ENCODE data around the gene APC. TPM values are rescaled to one million over a fixed set of nuclear protein-coding genes. Genes with fewer than 3 reads are reported as not detected.

APC gene
- total and polyA plus RNA-seq, 2 of the 8 experiments (the other 6 are each of a cell fraction or from before 2014, with no cell fraction given): 6.8 to 41.9 TPM

- TF ChIP-seq CHD7 (IDR thresholded peaks at IDR 0.05; ENCODE audit: insufficient replicate concordance, low read length): no peak
- TF ChIP-seq ATF3 (IDR thresholded peaks at IDR 0.05; ENCODE audit: insufficient read depth, low read depth, low read length): no peak
- TF ChIP-seq CBX8 (IDR thresholded peaks at IDR 0.05; ENCODE audit: borderline replicate concordance, low read depth, low read length): no peak
- no peak for TF ChIP-seq GTF2F1 (IDR thresholded peaks at IDR 0.05; ENCODE audit: borderline replicate concordance, low read depth, low read length)
- no peak for TF ChIP-seq MAFK (IDR thresholded peaks at IDR 0.05; ENCODE audit: low read depth, low read length)
- TF ChIP-seq CREB1 (IDR thresholded peaks at IDR 0.05): no peak
- no peak for TF ChIP-seq FOSL1 (IDR thresholded peaks at IDR 0.05; ENCODE audit: insufficient read depth, low read depth, low read length)
- no peak for TF ChIP-seq RXRA (IDR thresholded peaks at IDR 0.05; ENCODE audit: insufficient read depth, low read depth, low read length)
- no peak for TF ChIP-seq PHF8 (conservative IDR thresholded peaks at IDR 0.05; ENCODE audit: low read depth, low read length)
- TF ChIP-seq SAP30 (IDR thresholded peaks at IDR 0.05; ENCODE audit: insufficient read depth, insufficient replicate concordance, low read length): no peak
- no peak for TF ChIP-seq POLR2AphosphoS5 (IDR thresholded peaks at IDR 0.05; ENCODE audit: low read depth, low read length)
- no peak for TF ChIP-seq SRF (IDR thresholded peaks at IDR 0.05; ENCODE audit: low read depth, low read length)
Observed at GRCh38 chr5:112854651-112855050, 117.0 kb downstream of the APC start (continued).
